GM12878 (cell line): Measurements from ENCODE around the gene ASS1. TPM values are rescaled to one million over a fixed set of nuclear protein-coding genes. Genes with fewer than 3 reads are reported as not detected.

ENCODE experiments used
- ATAC-seq: fragments of 200-7000 bp; cut with Tn5 transposase; 3 replicates; pipeline ENCODE4 v1.9.1; 2020; ENCODE audit warnings: mild to moderate bottlenecking, moderate library complexity
- BruUV-seq: library from RNA; stranded (reverse); fragments of 400-500 nt; replicated peaks from 2 replicates; lab custom pipeline; 2021; lab: Mats Ljungman, UMichigan
- CTCF ChIA-PET: fragments of 300-600 bp; sonication (Branson Sonifier 250); formaldehyde crosslinking; extraction: SDS; loops from one replicate; lab custom pipeline; 2021; ENCODE audit warnings: inconsistent platforms; lab: Yijun Ruan, JAX
- POLR2A ChIA-PET: fragments of 350-600 bp; formaldehyde crosslinking; extraction: SDS; loops from one replicate; lab custom pipeline; 2021; ENCODE audit warnings: inconsistent platforms; lab: Charles Lee
- RAD21 ChIA-PET: fragments of 300-600 bp; sonication (Branson Sonifier 250); formaldehyde crosslinking; loops from one replicate; lab custom pipeline; 2023; ENCODE audit warnings: antibody characterized with exemption; ENCODE audit not compliant: unreplicated experiment; lab: Charles Lee
- SMC1A ChIA-PET: fragments of 300-600 bp; sonication (Branson Sonifier 250); formaldehyde crosslinking; loops from one replicate; lab custom pipeline; 2023; ENCODE audit not compliant: unreplicated experiment, uncharacterized antibody; lab: Charles Lee
- DNase-seq: peaks from one replicate; pipeline ENCODE4 v3.0.0-alpha.2; 2011; ENCODE audit warnings: low read depth, low spot score
- FAIRE-seq: peaks from 3 replicates; lab custom pipeline; 2011; peaks lifted over from hg19 to GRCh38; lab: Jason Lieb, UNC
- H2AFZ ChIP-seq: 2 replicates; pipeline ENCODE4 v1.6.0; 2011; ENCODE audit warnings: low read depth, low read length, control low read depth; ENCODE audit not compliant: control insufficient read depth
- H3K27ac ChIP-seq: 2 replicates; pipeline ENCODE4 v1.5.1; 2011; ENCODE audit warnings: control low read depth; ENCODE audit not compliant: control insufficient read depth, insufficient read depth
- H3K27me3 ChIP-seq, 2 experiments: replicated peaks in 1 of 2; 2 replicates each; pipeline versions ENCODE4 v1.6.0 to v1.6.1; 2011; ENCODE audit warnings: low read length in 1 of 2; ENCODE audit not compliant: control insufficient read depth in 2 of 2, insufficient read depth in 2 of 2
- H3K36me3 ChIP-seq, 2 experiments: 2 replicates each; pipeline ENCODE4 v1.5.1; 2011; ENCODE audit warnings: low read length in 1 of 2; ENCODE audit not compliant: control insufficient read depth in 2 of 2, insufficient read depth in 2 of 2
- H3K4me1 ChIP-seq: 2 replicates; pipeline ENCODE4 v1.6.1; 2011; ENCODE audit warnings: mild to moderate bottlenecking, low read length, moderate library complexity, mixed read lengths; ENCODE audit not compliant: control insufficient read depth, insufficient read depth
- H3K4me2 ChIP-seq: 2 replicates; pipeline ENCODE4 v1.6.0; 2011; ENCODE audit warnings: control low read depth; ENCODE audit not compliant: control insufficient read depth, insufficient read depth
- H3K4me3 ChIP-seq: fragments of 200-600 bp; sonication (generic); 2 replicates; pipeline ENCODE4 v1.5.1; 2016
- H3K79me2 ChIP-seq: 2 replicates; pipeline ENCODE4 v1.6.0; 2011; ENCODE audit warnings: low read length; ENCODE audit not compliant: control insufficient read depth, insufficient read depth
- H3K9ac ChIP-seq: 2 replicates; pipeline ENCODE4 v1.8.0; 2011; ENCODE audit warnings: low read length, control low read depth, mixed read lengths; ENCODE audit not compliant: control insufficient read depth, insufficient read depth
- H3K9me3 ChIP-seq: replicated peaks from 3 replicates; pipeline ENCODE4 v1.5.1; 2011; ENCODE audit warnings: mild to moderate bottlenecking, low read length; ENCODE audit not compliant: control insufficient read depth, insufficient read depth
- H4K20me1 ChIP-seq: 2 replicates; pipeline ENCODE4 v1.6.0; 2011; ENCODE audit not compliant: control insufficient read depth, insufficient read depth
- MAX ChIP-seq: IDR thresholded peaks from 2 replicates; pipeline ENCODE4 v1.6.1; 2012; ENCODE audit warnings: low read depth, low read length, improper control_type of control experiment
- MLLT1 ChIP-seq: fragments of 450-650 bp; IDR thresholded peaks from 2 replicates; pipeline ENCODE4 v1.6.1; 2016; ENCODE audit warnings: mild to moderate bottlenecking
- SUPT20H ChIP-seq: IDR thresholded peaks from 2 replicates; pipeline ENCODE4 v1.6.1; 2011; ENCODE audit warnings: low read depth, mild to moderate bottlenecking, low read length, moderate library complexity, borderline replicate concordance; ENCODE audit not compliant: control insufficient read depth
- WGBS: methylation state at CpG from one replicate; pipeline ENCODE4 v1.1.6; 2016; ENCODE audit warnings: low lambda C conversion rate; ENCODE audit not compliant: insufficient replicate concordance, insufficient coverage; ENCODE audit errors: missing lambda C conversion rate; 5-methylcytosine and 5-hydroxymethylcytosine counted together
- in situ Hi-C: fragments of 300-500 bp; cut with MboI; formaldehyde crosslinking; loops from 9 replicates; pipeline ENCODE4 v1.14.3; 2018; ENCODE audit warnings: mixed read lengths
- intact Hi-C: fragments of 100-400 bp; cut with micrococcal nuclease; formaldehyde crosslinking; loops from one replicate; pipeline ENCODE4 v1.14.2; 2022; ENCODE audit not compliant: unreplicated experiment
- polyA plus RNA-seq, 11 experiments: library from polyadenylated mRNA; depleted of rRNA in 4 of 11; unstranded in 6 of 11; stranded (reverse) in 5 of 11; fragments of >200 nt; fragmentation: Nextera tagmentation in 4 of 11; fragmentation: Illumina TruSeq in 1 of 11; extraction: Ambion mirVana in 4 of 11; extraction: Trizol in 1 of 11; gene quantifications; 1 replicate in 1 of 11; 2 replicates in 10 of 11; pipeline versions ENCODE4 v1.2.1 to v1.2.3, GENCODE V29; 2011 to 2016; ENCODE audit warnings: inconsistent platforms in 2 of 11, missing spikeins in 2 of 11, low read depth in 1 of 11
- total RNA-seq, 4 experiments: library from RNA; depleted of rRNA in 3 of 4; stranded (reverse); fragments of >200 nt in 3 of 4; fragmentation: Illumina TruSeq in 1 of 4; extraction: Trizol in 1 of 4; gene quantifications; 2 replicates each; pipeline versions ENCODE4 v1.2.1 to v1.2.3, GENCODE V29; 2013 to 2021

ASS1 gene
- total and polyA plus RNA-seq, 10 of the 15 experiments (the other 5 are each of a cell fraction or from before 2014, with no cell fraction given), result 0.10 to 6.1 (median 0.28) TPM; not detected in 3

GRCh38 chr9:130477564-130477963 is 32.8 kb downstream of the ASS1 start (continued):
- no peak for TF ChIP-seq MLLT1

GRCh38 chr9:130478152-130478551 is 33.4 kb downstream of the ASS1 start:
- Histone ChIP-seq H3K27ac (no peak overlapping the region), H4K20me1 (no peaks in the 10 kb centered on the region), H2AFZ (no peak overlapping the region), H3K9me3 (no peaks in the 10 kb centered on the region), H3K79me2 (no peaks in the 10 kb centered on the region), H3K27me3 (peaks cover 0 to 2% of the 10 kb centered on the region in 2 experiments; a peak in 2 of 4 replicates), H3K9ac (no peak overlapping the region), H3K4me2 (no peak overlapping the region), H3K4me1 (no peaks in the 10 kb centered on the region), H3K36me3 (no peaks in the 10 kb centered on the region), H3K4me3 (no peak overlapping the region)
- POLR2A ChIA-PET, result no interaction called here
- SMC1A ChIA-PET, result no interaction called here
- ATAC-seq (no peak), DNase-seq (no peak), FAIRE-seq (no peak)
- CTCF ChIA-PET, result no interaction called here
- in situ Hi-C loops (no loop called here), intact Hi-C loops (no loop called here)
- 17% methylated on average over 9 of the region's 9 CpGs for WGBS
- RAD21 ChIA-PET, result no interaction called here
- TF ChIP-seq SUPT20H (no peak), MAX (no peak)
- no TSS peak for BruUV-seq
